Psoas muscle (tissue), 8 donors: ENCODE results near the gene NDFIP1. TPM values are rescaled to one million over a fixed set of nuclear protein-coding genes. Genes with fewer than 3 reads are reported as not detected.

Source experiments
- ATAC-seq, 4 donors: fragments of 200-7000 bp; cut with Tn5 transposase; one replicate each; pipeline ENCODE4 v1.9.1; 2020; ENCODE audit warnings: moderate library complexity in 3 of 4, mild to moderate bottlenecking in 2 of 4
- DNase-seq, 2 donors: peaks; one replicate each; pipeline ENCODE4 v3.0.0-alpha.2; 2020
- H3K27ac ChIP-seq: fragments of 200-600 bp; one replicate; pipeline ENCODE4 v1.8.0; 2022
- H3K27me3 ChIP-seq, 3 donors: fragments of 200-600 bp in 1 of 3; one replicate each; pipeline versions ENCODE4 v1.6.1 to v1.8.0; 2013 to 2022; ENCODE audit warnings: low read length in 2 of 3, mild to moderate bottlenecking in 2 of 3, moderate library complexity in 1 of 3; ENCODE audit not compliant: insufficient read depth in 3 of 3
- H3K36me3 ChIP-seq, 2 donors: fragments of 200-600 bp in 1 of 2; one replicate each; pipeline versions ENCODE4 v1.6.1 to v1.8.0; 2013 to 2022; ENCODE audit warnings: low read depth in 1 of 2, mild to moderate bottlenecking in 1 of 2, moderate library complexity in 1 of 2; ENCODE audit not compliant: insufficient read depth in 1 of 2
- H3K4me1 ChIP-seq: fragments of 200-600 bp; one replicate; pipeline ENCODE4 v1.8.0; 2022
- H3K4me3 ChIP-seq: fragments of 200-600 bp; one replicate; pipeline ENCODE4 v1.8.0; 2022; ENCODE audit warnings: mild to moderate bottlenecking
- H3K9me3 ChIP-seq: fragments of 200-600 bp; one replicate; pipeline ENCODE4 v1.8.0; 2022
- CTCF ChIP-seq: fragments of 200-600 bp; IDR thresholded peaks from one replicate; pipeline ENCODE4 v1.8.0; 2022; ENCODE audit warnings: antibody characterized with exemption
- WGBS, 3 donors: extraction: QIAGEN DNeasy Blood & Tissue Kit; methylation state at CpG; one replicate each; pipeline versions ENCODE4 v1.1.6 to v1.1.7; 2013; 5-methylcytosine and 5-hydroxymethylcytosine counted together
- intact Hi-C, 2 donors: fragments of 100-400 bp; cut with DNase I; formaldehyde crosslinking; loops; one replicate each; pipeline versions ENCODE4 v1.11.0 to v1.14.2; 2022
- polyA plus RNA-seq, 3 donors: library from polyadenylated mRNA; stranded (reverse); fragments of 200-250 nt; gene quantifications; one replicate each; pipeline ENCODE4 v1.2.3, GENCODE V29; 2013
- total RNA-seq, 4 donors: library from RNA; stranded (reverse); fragmentation: NEBNext Ultra II Directional in 2 of 4; extraction: Animal tissue kit (Norgen Biotek cat#: 25700) in 2 of 4; gene quantifications; one replicate each; pipeline versions ENCODE4 v1.2.1 to v1.2.4, GENCODE V29; 2021 to 2023
- donor health status: healthy with polysubstance abuse.
- donor health status: DM: no; HTN: no; CAD: no; lungs with moderate emphysema.
- donor health status: Bipolar disorder and iron deficiency.
- donor health status: healthy.
- donor health status: DM: yes; HTN: yes; CAD: no.
- donor health status: DM: no; HTN: no; CAD: no.
- donor health status: DM: no; HTN: no; CAD: no.
- donor health status: DM: yes; HTN: yes; CAD: no.

NDFIP1 gene
- total and polyA plus RNA-seq, 7 donors: 22.9 to 34.2 (median 31.6) TPM

GRCh38 chr5:142181096-142181495 lies 72.5 kb downstream of the NDFIP1 start:
- H3K9me3 ChIP-seq: no peaks in the 10 kb centered on the region
- intact Hi-C loops: no loop called here
- no peak overlapping the region for H3K4me3 ChIP-seq
- no peak for TF ChIP-seq CTCF
- H3K27me3 ChIP-seq: no peaks in the 10 kb centered on the region
- no peak overlapping the region for H3K27ac ChIP-seq
- 83 to 87% (median 83%) methylated on average over 6 of the region's 6 CpGs for WGBS, 3 donors
- no peaks in the 10 kb centered on the region for H3K36me3 ChIP-seq
- H3K4me1 ChIP-seq: no peaks in the 10 kb centered on the region
- DNase-seq: no peak
- no peak for ATAC-seq

GRCh38 chr5:142181547-142182163 lies 73.1 kb downstream of the NDFIP1 start:
- Histone ChIP-seq H3K9me3 (no peaks in the 10 kb centered on the region), H3K4me1 (no peaks in the 10 kb centered on the region), H3K27ac (no peak overlapping the region), H3K4me3 (no peak overlapping the region), H3K36me3 (no peaks in the 10 kb centered on the region), H3K27me3 (no peaks in the 10 kb centered on the region)
- DNase-seq: no peak
- ATAC-seq: no peak
- intact Hi-C loops: no loop called here
- 76 to 82% (median 81%) methylated on average over 7 of the region's 7 CpGs for WGBS, 3 donors
- no peak for TF ChIP-seq CTCF

GRCh38 chr5:142182840-142183239 lies 74.3 kb downstream of the NDFIP1 start:
- ATAC-seq: no peak
- H3K4me1 ChIP-seq: no peaks in the 10 kb centered on the region
- no peaks in the 10 kb centered on the region for H3K9me3 ChIP-seq
- no peak overlapping the region for H3K27ac ChIP-seq
- H3K4me3 ChIP-seq: no peak overlapping the region
- no peaks in the 10 kb centered on the region for H3K36me3 ChIP-seq
- no peak for TF ChIP-seq CTCF
- H3K27me3 ChIP-seq: no peaks in the 10 kb centered on the region
- intact Hi-C loops: no loop called here
- 84 to 88% (median 88%) methylated on average over 5 of the region's 5 CpGs for WGBS, 3 donors
- DNase-seq: no peak

GRCh38 chr5:142183561-142183960 lies 75.0 kb downstream of the NDFIP1 start:
- H3K9me3 ChIP-seq: no peaks in the 10 kb centered on the region
- H3K27ac ChIP-seq: no peak overlapping the region
- no peaks in the 10 kb centered on the region for H3K4me1 ChIP-seq
- intact Hi-C loops: no loop called here
- no peaks in the 10 kb centered on the region for H3K27me3 ChIP-seq
- H3K4me3 ChIP-seq: no peak overlapping the region
- 80 to 84% (median 84%) methylated on average over 8 of the region's 8 CpGs for WGBS, 3 donors
- no peaks in the 10 kb centered on the region for H3K36me3 ChIP-seq
- ATAC-seq (no peak), DNase-seq (no peak)
- TF ChIP-seq CTCF: no peak

- Histone ChIP-seq H3K36me3 (no peaks in the 10 kb centered on the region), H3K4me1 (no peaks in the 10 kb centered on the region), H3K27me3 (no peaks in the 10 kb centered on the region), H3K27ac (no peak overlapping the region), H3K9me3 (no peaks in the 10 kb centered on the region), H3K4me3 (no peak overlapping the region)
- no peak for TF ChIP-seq CTCF
- 55 to 59% (median 56%) methylated on average over 9 of the region's 9 CpGs for WGBS, 3 donors
- DNase-seq (no peak), ATAC-seq (no peak)
- intact Hi-C loops: no loop called here
These were observed 76.4 kb downstream of the NDFIP1 start for GRCh38 chr5:142184988-142185387.
